Thoracic aorta (tissue), 2 donors: ENCODE results near the gene TRAPPC12. TPM values are rescaled to one million over a fixed set of nuclear protein-coding genes. Genes with fewer than 3 reads are reported as not detected.
"Not testable (repeated sequence)": the region's sequence is repeated elsewhere in the genome, so short reads cannot be mapped to it uniquely, and the experiment has no call there.

Experiments
- ATAC-seq: fragments of 150-250 bp; one replicate; pipeline ENCODE4 v1.8.0; 2017; ENCODE audit warnings: low read depth; ENCODE audit not compliant: insufficient number of reproducible peaks, low FRiP score
- DNase-seq: peaks from one replicate; pipeline ENCODE4 v3.0.0-alpha.2; 2020; ENCODE audit warnings: low spot score
- H3K27ac ChIP-seq, 2 donors: fragments of 200-600 bp; sonication (generic); 1 replicate in 1 of 2; 2 replicates in 1 of 2; pipeline ENCODE4 v1.5.1; 2016; ENCODE audit warnings: mild to moderate bottlenecking in 2 of 2, moderate library complexity in 2 of 2
- H3K27me3 ChIP-seq: fragments of 200-600 bp; sonication (generic); replicated peaks from 2 replicates; pipeline ENCODE4 v1.6.0; 2016; ENCODE audit warnings: mild to moderate bottlenecking; ENCODE audit not compliant: insufficient read depth
- H3K36me3 ChIP-seq: fragments of 200-600 bp; sonication (generic); one replicate; pipeline ENCODE4 v1.5.1; 2016
- H3K4me1 ChIP-seq, 2 donors: fragments of 200-600 bp; sonication (generic); 1 replicate in 1 of 2; 2 replicates in 1 of 2; pipeline versions ENCODE4 v1.5.1 to v1.6.0; 2016; ENCODE audit warnings: low read depth in 2 of 2, mild to moderate bottlenecking in 1 of 2; ENCODE audit not compliant: control insufficient read depth in 1 of 2
- H3K4me3 ChIP-seq: fragments of 200-600 bp; sonication (generic); 2 replicates; pipeline ENCODE4 v1.5.1; 2016; ENCODE audit warnings: mild to moderate bottlenecking
- H3K9me3 ChIP-seq: fragments of 200-600 bp; sonication (generic); 2 replicates; pipeline ENCODE4 v1.5.1; 2016
- total RNA-seq, 2 donors: library from RNA; depleted of rRNA; stranded (reverse); fragments of >200 nt; gene quantifications; one replicate each; pipeline versions ENCODE4 v1.1.0 to v1.2.3, GENCODE V29; 2016
- TF ChIP-seq, protein P1 (sequence below): fragments of 200-600 bp; sonication (generic); IDR thresholded peaks from one replicate; pipeline ENCODE4 v1.5.1; 2019; ENCODE audit warnings: antibody characterized with exemption

Gene TRAPPC12
- total RNA-seq, 2 donors from 2014 or later, result 121 to 180 TPM

DNA sequence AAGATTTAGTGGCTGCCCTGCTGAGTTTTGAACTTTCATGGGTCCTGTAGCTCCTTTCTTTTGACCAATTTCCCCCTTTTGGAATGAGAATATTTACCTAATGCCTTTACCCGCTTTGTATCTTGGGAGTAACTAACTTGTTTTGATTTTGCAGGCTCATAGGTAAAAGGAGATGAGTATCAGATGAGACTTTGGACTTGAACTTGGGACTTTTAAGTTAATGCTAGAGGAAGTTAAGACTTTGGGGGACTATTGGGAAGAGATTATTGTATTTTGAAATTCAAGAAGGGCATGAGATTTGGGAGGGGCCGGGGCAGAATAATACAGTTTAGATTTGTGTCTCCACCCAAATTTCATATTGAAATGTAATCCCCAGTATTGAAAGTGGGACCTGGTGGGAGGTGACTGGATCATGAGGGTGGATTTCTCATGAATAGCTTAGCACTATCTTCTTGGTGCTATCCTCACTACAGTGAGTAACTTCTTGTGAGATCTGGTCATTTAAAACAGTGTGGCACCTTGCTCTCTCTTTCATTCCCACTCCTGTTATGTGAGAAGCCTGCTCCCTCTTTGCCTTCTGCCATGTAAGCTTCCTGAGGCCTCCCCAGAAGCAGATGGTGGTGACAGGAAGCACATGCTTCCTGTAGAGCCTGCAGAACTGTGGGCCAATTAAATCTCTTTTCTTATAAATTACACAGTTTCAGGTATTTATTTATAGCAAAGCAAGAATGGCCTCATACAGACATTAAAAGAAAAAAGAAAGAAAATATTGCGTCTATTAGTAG, 133.7 kb downstream of the TRAPPC12 start:
- H3K9me3 ChIP-seq, result no peaks in the 10 kb centered on the region
- no peaks in the 10 kb centered on the region for H3K27me3 ChIP-seq
- peaks cover 9% of the 10 kb centered on the region in 2 donors for H3K4me1 ChIP-seq
- H3K27ac ChIP-seq, result no peak overlapping the region
- peaks cover 38% of the 10 kb centered on the region for H3K36me3 ChIP-seq
- no peak for ATAC-seq
- no peak overlapping the region for H3K4me3 ChIP-seq
- no peak for DNase-seq
- TF ChIP-seq, protein P1, sequence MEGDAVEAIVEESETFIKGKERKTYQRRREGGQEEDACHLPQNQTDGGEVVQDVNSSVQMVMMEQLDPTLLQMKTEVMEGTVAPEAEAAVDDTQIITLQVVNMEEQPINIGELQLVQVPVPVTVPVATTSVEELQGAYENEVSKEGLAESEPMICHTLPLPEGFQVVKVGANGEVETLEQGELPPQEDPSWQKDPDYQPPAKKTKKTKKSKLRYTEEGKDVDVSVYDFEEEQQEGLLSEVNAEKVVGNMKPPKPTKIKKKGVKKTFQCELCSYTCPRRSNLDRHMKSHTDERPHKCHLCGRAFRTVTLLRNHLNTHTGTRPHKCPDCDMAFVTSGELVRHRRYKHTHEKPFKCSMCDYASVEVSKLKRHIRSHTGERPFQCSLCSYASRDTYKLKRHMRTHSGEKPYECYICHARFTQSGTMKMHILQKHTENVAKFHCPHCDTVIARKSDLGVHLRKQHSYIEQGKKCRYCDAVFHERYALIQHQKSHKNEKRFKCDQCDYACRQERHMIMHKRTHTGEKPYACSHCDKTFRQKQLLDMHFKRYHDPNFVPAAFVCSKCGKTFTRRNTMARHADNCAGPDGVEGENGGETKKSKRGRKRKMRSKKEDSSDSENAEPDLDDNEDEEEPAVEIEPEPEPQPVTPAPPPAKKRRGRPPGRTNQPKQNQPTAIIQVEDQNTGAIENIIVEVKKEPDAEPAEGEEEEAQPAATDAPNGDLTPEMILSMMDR, result no peak

DNA sequence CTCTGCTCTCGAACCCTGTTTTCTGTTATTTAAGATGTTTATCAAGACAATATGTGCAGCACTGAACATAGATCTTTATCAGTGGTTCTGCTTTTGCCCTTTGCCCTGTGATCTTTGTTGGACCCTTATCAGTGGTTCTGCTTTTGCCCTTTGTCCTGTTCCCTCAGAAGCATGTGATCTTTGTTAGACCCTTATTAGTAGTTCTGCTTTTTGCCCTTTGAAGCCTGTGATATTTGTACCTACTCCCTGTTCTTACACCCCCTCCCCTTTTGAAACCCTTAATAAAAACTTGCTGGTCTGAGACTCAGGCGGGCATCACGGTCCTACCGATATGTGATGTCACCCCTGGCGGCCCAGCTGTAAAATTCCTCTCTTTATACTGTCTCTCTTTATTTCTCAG, 135.9 kb downstream of the TRAPPC12 start:
- not testable (repeated sequence) for H3K4me3 ChIP-seq, ATAC-seq, DNase-seq, H3K27me3 ChIP-seq, H3K27ac ChIP-seq, H3K9me3 ChIP-seq
- Histone ChIP-seq H3K4me1 (peaks cover 17 to 18% of the 10 kb centered on the region in 2 donors), H3K36me3 (peaks cover 38% of the 10 kb centered on the region)

DNA sequence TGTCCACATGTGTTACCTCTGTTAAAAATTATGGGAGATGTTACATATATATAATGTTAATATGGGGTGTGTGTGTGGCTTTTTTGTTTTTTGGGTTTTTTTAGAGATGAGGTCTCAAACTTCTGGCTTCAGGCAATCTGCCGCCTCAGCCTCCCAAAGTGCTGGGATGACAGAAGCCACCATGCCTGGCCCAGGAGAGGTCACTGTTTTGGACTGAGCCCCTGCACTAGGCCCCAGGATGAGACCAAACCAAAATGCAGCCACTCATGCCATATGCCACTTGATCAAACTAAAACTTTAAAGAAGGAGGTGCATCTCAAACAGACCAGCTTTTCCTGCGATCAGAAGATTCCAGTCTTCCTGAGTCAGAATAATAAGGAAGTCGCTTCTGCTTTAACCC, 137.3 kb downstream of the TRAPPC12 start:
- no peak for ATAC-seq
- TF ChIP-seq, protein P1, result no peak
- H3K27ac ChIP-seq, result no peak overlapping the region
- DNase-seq, result no peak
- H3K4me1 ChIP-seq, result peaks cover 20 to 32% of the 10 kb centered on the region in 2 donors
- no peak overlapping the region for H3K4me3 ChIP-seq
- H3K36me3 ChIP-seq, result peaks cover 26% of the 10 kb centered on the region
- H3K27me3 ChIP-seq, result no peaks in the 10 kb centered on the region
- H3K9me3 ChIP-seq, result no peaks in the 10 kb centered on the region

DNA sequence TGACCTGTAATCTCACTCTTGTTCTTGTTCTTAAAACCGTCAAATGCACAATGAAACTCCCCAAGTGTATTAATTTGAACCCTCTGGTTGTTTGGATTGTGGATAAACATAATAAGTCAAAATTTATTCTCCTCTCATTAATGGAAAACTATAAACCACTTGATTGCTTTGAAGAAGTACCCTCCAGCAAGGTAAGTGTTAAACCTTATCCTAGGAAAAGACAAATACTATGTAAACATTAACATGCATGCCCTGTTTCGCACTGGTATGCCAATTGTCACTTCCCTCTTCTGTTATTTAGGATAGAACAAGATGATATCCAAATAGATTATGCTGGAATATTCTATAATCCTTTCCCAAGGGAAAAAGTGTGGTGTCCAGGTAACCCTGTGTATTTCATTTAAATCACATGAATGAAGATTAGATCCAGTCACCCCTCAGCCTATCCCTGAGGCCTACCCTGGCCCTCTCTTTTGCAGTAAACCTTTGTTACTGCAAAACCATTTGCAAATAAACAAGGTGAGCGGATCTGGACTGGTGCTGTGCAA, 138.5 kb downstream of the TRAPPC12 start:
- H3K4me1 ChIP-seq, result peaks cover 25 to 43% of the 10 kb centered on the region in 2 donors
- ATAC-seq (no peak), DNase-seq (no peak)
- TF ChIP-seq, protein P1, result no peak
- H3K27me3 ChIP-seq, result no peaks in the 10 kb centered on the region
- H3K27ac ChIP-seq, result peak overlapping the region; percentile 71 to 99
- H3K4me3 ChIP-seq, result peak overlapping the region; percentile 94
- H3K9me3 ChIP-seq, result no peaks in the 10 kb centered on the region
- peaks cover 14% of the 10 kb centered on the region for H3K36me3 ChIP-seq

DNA sequence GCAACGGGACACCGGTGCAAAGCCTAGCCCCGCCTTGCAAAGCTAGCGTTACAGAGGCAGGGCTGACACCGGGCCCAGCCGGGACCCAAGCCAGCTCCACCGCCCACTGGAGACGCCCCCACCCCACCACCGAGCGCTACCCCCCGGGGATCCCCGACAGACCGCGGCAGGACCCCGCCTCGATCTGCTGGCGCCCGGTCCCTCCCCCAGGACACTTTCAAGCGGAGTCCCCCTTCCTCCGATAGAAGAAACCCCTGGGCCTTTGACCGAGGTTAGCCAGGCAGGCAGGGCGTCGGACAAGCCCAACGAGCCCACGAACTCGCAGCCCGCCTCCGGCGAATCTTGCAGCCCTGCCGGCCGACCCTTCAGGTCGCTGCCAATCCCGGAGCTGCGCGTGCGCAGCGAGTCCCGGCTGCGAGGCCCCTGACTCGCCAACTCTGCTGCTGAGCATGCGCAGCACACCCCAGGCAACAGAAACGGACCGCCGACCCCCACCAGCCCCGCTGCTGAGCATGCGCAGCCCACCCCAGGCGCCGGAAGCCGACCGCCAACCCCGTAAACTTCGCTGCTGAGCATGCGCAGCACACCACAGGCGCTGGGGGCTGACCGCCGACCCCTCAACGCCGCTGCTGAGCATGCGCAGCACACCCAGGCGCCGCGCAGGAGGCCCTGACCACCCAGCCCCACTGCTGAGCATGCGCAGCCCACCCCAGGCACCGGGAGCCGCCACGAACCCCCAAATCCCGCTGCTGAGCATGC, 139.2 kb downstream of the TRAPPC12 start:
- peak overlapping the region; percentile 98 to 99 for H3K27ac ChIP-seq
- TF ChIP-seq, protein P1, result no peak
- no peaks in the 10 kb centered on the region for H3K9me3 ChIP-seq
- H3K4me1 ChIP-seq, result peaks cover 27 to 49% of the 10 kb centered on the region in 2 donors
- H3K36me3 ChIP-seq, result peaks cover 8% of the 10 kb centered on the region
- H3K27me3 ChIP-seq, result no peaks in the 10 kb centered on the region
- ATAC-seq (peak; percentile 79), DNase-seq (peak; percentile 86)
- peak overlapping the region; percentile 94 for H3K4me3 ChIP-seq
